Measurements from ENCODE around the gene SEMA6A. TPM values are rescaled to one million over a fixed set of nuclear protein-coding genes. Genes with fewer than 3 reads are reported as not detected.

The SEMA6A gene
- total RNA-seq, 1 experiment from 2014 or later: not detected

DNA sequence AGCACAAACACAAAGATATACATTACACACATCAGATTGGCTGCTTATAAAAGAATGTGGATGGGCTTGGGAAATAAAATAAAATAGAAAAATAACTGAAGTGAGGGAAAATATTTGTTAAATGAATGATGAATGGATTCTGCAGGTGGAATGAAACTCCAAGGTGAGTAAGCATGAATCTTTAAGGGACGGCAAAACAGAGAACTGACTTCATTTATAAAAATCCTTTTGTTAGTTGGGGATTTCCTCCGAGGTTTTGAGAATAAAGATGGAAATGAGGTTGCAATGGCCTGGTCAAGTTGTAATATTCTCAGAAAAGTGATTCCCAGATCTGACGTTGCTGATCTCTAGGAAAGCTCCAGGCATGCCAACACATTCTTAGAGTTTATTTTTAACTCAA is 20.9 kb upstream of the SEMA6A start:
- ChIA-PET CTCF (no interaction called here), POLR2A (ENCODE audit: unreplicated experiment) (no interaction called here)
- no peaks in the 10 kb centered on the region for H3F3A ChIP-seq (ENCODE audit: low read length, unreplicated experiment)
- H3K9me3 ChIP-seq (ENCODE audit: low read length): no peaks in the 10 kb centered on the region
- no peaks in the 10 kb centered on the region for H3K36me3 ChIP-seq (ENCODE audit: low read depth, low read length)
- H4K20me1 ChIP-seq (ENCODE audit: low read length): no peaks in the 10 kb centered on the region
- no peaks in the 10 kb centered on the region for H3K9me2 ChIP-seq (replicated peaks; ENCODE audit: low read length)
- H3K27ac ChIP-seq (ENCODE audit: low read length): no peak overlapping the region
- no peak for TF ChIP-seq EZH2 (IDR thresholded peaks at IDR 0.05; ENCODE audit: low read length, unreplicated experiment)
- TF ChIP-seq CTCF (conservative IDR thresholded peaks at IDR 0.05; ENCODE audit: low read depth, low read length): no peak
- no peak for TF ChIP-seq EZH2phosphoT487 (IDR thresholded peaks at IDR 0.05; ENCODE audit: borderline replicate concordance, low read length)
- H3K79me2 ChIP-seq (ENCODE audit: low read length): no peaks in the 10 kb centered on the region
- intact Hi-C loops (cut with micrococcal nuclease): no loop called here
- BruUV-seq (replicated peaks): no TSS peak
- H3K27me3 ChIP-seq (ENCODE audit: low read length): no peaks in the 10 kb centered on the region
- H3K4me2 ChIP-seq (ENCODE audit: low read length): no peak overlapping the region
- H3K9ac ChIP-seq (ENCODE audit: low read length): no peak overlapping the region
- no peak overlapping the region for H3K4me3 ChIP-seq (ENCODE audit: low read length)
- no peak overlapping the region for H2AFZ ChIP-seq (ENCODE audit: low read length)
- ATAC-seq: no peak
- H3K4me1 ChIP-seq (ENCODE audit: insufficient read depth, low read length): no peaks in the 10 kb centered on the region
- DNase-seq: no peak

GRCh38 chr5:116593340-116593739 is 18.7 kb upstream of the SEMA6A start:
- Histone ChIP-seq H3K36me3 (ENCODE audit: low read depth, low read length) (no peaks in the 10 kb centered on the region), H3K9ac (ENCODE audit: low read length) (no peak overlapping the region), H4K20me1 (ENCODE audit: low read length) (no peaks in the 10 kb centered on the region), H3F3A (ENCODE audit: low read length, unreplicated experiment) (no peaks in the 10 kb centered on the region), H3K79me2 (ENCODE audit: low read length) (no peaks in the 10 kb centered on the region), H3K4me2 (ENCODE audit: low read length) (no peak overlapping the region), H3K4me1 (ENCODE audit: insufficient read depth, low read length) (no peaks in the 10 kb centered on the region), H3K27me3 (ENCODE audit: low read length) (no peaks in the 10 kb centered on the region), H2AFZ (ENCODE audit: low read length) (no peak overlapping the region), H3K27ac (ENCODE audit: low read length) (no peak overlapping the region), H3K9me3 (ENCODE audit: low read length) (no peaks in the 10 kb centered on the region), H3K4me3 (ENCODE audit: low read length) (no peak overlapping the region), H3K9me2 (replicated peaks; ENCODE audit: low read length) (no peaks in the 10 kb centered on the region)
- ChIA-PET CTCF (no interaction called here), POLR2A (ENCODE audit: unreplicated experiment) (no interaction called here)
- no TSS peak for BruUV-seq (replicated peaks)
- ATAC-seq (no peak), DNase-seq (no peak)
- intact Hi-C loops (cut with micrococcal nuclease): no loop called here
- TF ChIP-seq EZH2phosphoT487 (IDR thresholded peaks at IDR 0.05; ENCODE audit: borderline replicate concordance, low read length) (no peak), CTCF (conservative IDR thresholded peaks at IDR 0.05; ENCODE audit: low read depth, low read length) (no peak), EZH2 (IDR thresholded peaks at IDR 0.05; ENCODE audit: low read length, unreplicated experiment) (no peak)

DNA sequence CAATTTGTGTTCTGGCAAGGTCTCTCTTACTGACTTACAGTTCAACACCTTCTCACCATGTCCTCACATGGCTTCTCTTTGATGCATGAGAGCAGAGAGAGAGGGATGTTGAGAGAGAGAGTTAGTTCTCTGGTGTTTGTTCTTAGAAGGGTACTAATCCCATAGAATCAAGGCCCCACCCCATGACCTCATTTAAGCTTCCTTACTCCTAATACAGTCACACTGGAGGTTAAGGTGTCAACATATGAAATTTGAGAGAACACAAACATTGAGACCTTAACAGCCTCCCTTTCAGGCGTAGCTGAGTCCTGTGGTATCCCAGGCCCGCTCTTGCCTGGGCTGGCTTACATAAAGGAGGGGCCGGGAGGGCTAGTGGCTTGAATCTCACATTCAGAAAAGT is 10.6 kb upstream of the SEMA6A start:
- Histone ChIP-seq H3F3A (ENCODE audit: low read length, unreplicated experiment) (no peaks in the 10 kb centered on the region), H3K79me2 (ENCODE audit: low read length) (no peaks in the 10 kb centered on the region), H3K4me2 (ENCODE audit: low read length) (no peak overlapping the region), H3K4me1 (ENCODE audit: insufficient read depth, low read length) (peaks cover 7% of the 10 kb centered on the region; the same call in 1 of the 2 replicates), H3K9me2 (replicated peaks; ENCODE audit: low read length) (no peaks in the 10 kb centered on the region), H2AFZ (ENCODE audit: low read length) (no peak overlapping the region), H3K27me3 (ENCODE audit: low read length) (no peaks in the 10 kb centered on the region), H3K9ac (ENCODE audit: low read length) (no peak overlapping the region), H4K20me1 (ENCODE audit: low read length) (no peaks in the 10 kb centered on the region), H3K9me3 (ENCODE audit: low read length) (no peaks in the 10 kb centered on the region), H3K27ac (ENCODE audit: low read length) (no peak overlapping the region), H3K4me3 (ENCODE audit: low read length) (no peak overlapping the region), H3K36me3 (ENCODE audit: low read depth, low read length) (no peaks in the 10 kb centered on the region)
- no peak for TF ChIP-seq CTCF (conservative IDR thresholded peaks at IDR 0.05; ENCODE audit: low read depth, low read length)
- TF ChIP-seq EZH2phosphoT487 (IDR thresholded peaks at IDR 0.05; ENCODE audit: borderline replicate concordance, low read length): no peak
- TF ChIP-seq EZH2 (IDR thresholded peaks at IDR 0.05; ENCODE audit: low read length, unreplicated experiment): no peak
- intact Hi-C loops (cut with micrococcal nuclease): no loop called here
- no peak for ATAC-seq
- no peak for DNase-seq
- POLR2A ChIA-PET (ENCODE audit: unreplicated experiment): no interaction called here
- CTCF ChIA-PET: no interaction called here
- no TSS peak for BruUV-seq (replicated peaks)

Measured in PC-3 (cell line).